SK-N-SH (cell line): ENCODE results near the gene EZR. TPM values are rescaled to one million over a fixed set of nuclear protein-coding genes. Genes with fewer than 3 reads are reported as not detected.
"Not testable (repeated sequence)": the region's sequence is repeated elsewhere in the genome, so short reads cannot be mapped to it uniquely, and the experiment has no call there.

ENCODE experiments used
- CTCF ChIA-PET: fragments of 300-600, 350-600 bp; formaldehyde crosslinking; extraction: SDS; loops from one replicate; lab custom pipeline; 2021; lab: Yijun Ruan, JAX
- POLR2A ChIA-PET: fragments of 350-600 bp; sonication (Branson Sonifier 250); formaldehyde crosslinking; extraction: SDS; loops from one replicate; lab custom pipeline; 2020; ENCODE audit warnings: antibody characterized with exemption, inconsistent platforms; lab: Yijun Ruan, JAX
- DNase-seq: peaks from one replicate; pipeline ENCODE4 v3.0.0; 2012
- H2AFZ ChIP-seq: fragments of 200-600 bp; sonication (generic); 2 replicates; pipeline ENCODE4 v1.8.1; 2016; ENCODE audit warnings: antibody characterized with exemption, mild to moderate bottlenecking, low read depth
- H3F3A ChIP-seq: fragments of 200-600 bp; sonication (generic); replicated peaks from 2 replicates; pipeline ENCODE3; 2016; ENCODE audit warnings: antibody characterized with exemption, mild to moderate bottlenecking; ENCODE audit not compliant: insufficient read depth
- H3K27ac ChIP-seq, 2 experiments: fragments of 200-500 bp in 1 of 2; fragments of 200-600 bp in 1 of 2; sonication (Bioruptor generic) in 1 of 2; sonication (generic), shearing (Covaris generic) in 1 of 2; 2 replicates each; pipeline versions ENCODE4 v1.5.1 to v1.6.1; 2014 to 2016; ENCODE audit warnings: low read depth in 2 of 2, inconsistent platforms in 1 of 2, low read length in 1 of 2, mild to moderate bottlenecking in 1 of 2, mixed read lengths in 1 of 2
- H3K27me3 ChIP-seq: fragments of 200-600 bp; sonication (generic), shearing (Covaris generic); 2 replicates; pipeline ENCODE4 v1.6.1; 2016; ENCODE audit warnings: mixed run types; ENCODE audit not compliant: insufficient read depth
- H3K36me3 ChIP-seq, 2 experiments: fragments of 200-500 bp in 1 of 2; fragments of 200-600 bp in 1 of 2; sonication (Bioruptor generic) in 1 of 2; sonication (generic) in 1 of 2; replicated peaks in 1 of 2; 2 replicates each; pipeline versions ENCODE3 to v1.5.1; 2014 to 2016; ENCODE audit warnings: low read length in 1 of 2, mild to moderate bottlenecking in 1 of 2; ENCODE audit not compliant: insufficient read depth in 2 of 2, control insufficient read depth in 1 of 2
- H3K4me1 ChIP-seq, 2 experiments: fragments of 200-500 bp in 1 of 2; fragments of 200-600 bp in 1 of 2; sonication (Bioruptor generic) in 1 of 2; sonication (generic), shearing (Covaris generic) in 1 of 2; 2 replicates each; pipeline versions ENCODE4 v1.5.1 to v1.6.1; 2014 to 2016; ENCODE audit warnings: low read depth in 1 of 2, low read length in 1 of 2, mixed run types in 1 of 2; ENCODE audit not compliant: insufficient read depth in 2 of 2, control insufficient read depth in 1 of 2
- H3K4me2 ChIP-seq: fragments of 200-600 bp; sonication (generic), shearing (Covaris generic); 2 replicates; pipeline ENCODE4 v1.6.1; 2017; ENCODE audit warnings: mixed run types
- H3K4me3 ChIP-seq, 2 experiments: fragments of 200-500 bp in 1 of 2; fragments of 200-600 bp in 1 of 2; sonication (Bioruptor generic) in 1 of 2; sonication (generic), shearing (Covaris generic) in 1 of 2; 2 replicates each; pipeline versions ENCODE4 v1.5.1 to v1.8.1; 2014 to 2016; ENCODE audit warnings: low read depth in 2 of 2, inconsistent platforms in 1 of 2, low read length in 1 of 2, mild to moderate bottlenecking in 1 of 2, mixed read lengths in 1 of 2, moderate library complexity in 1 of 2
- H3K79me2 ChIP-seq: fragments of 200-600 bp; sonication (generic); 2 replicates; pipeline ENCODE4 v1.8.1; 2017; ENCODE audit warnings: mild to moderate bottlenecking; ENCODE audit not compliant: insufficient read depth
- H3K9ac ChIP-seq: fragments of 200-600 bp; sonication (generic); 2 replicates; pipeline ENCODE4 v1.6.1; 2017; ENCODE audit warnings: mixed run types
- H3K9me2 ChIP-seq: fragments of 200-600 bp; sonication (generic); 2 replicates; pipeline ENCODE4 v1.6.1; 2017; ENCODE audit warnings: mixed run types
- H3K9me3 ChIP-seq: fragments of 200-600 bp; sonication (generic); 2 replicates; pipeline ENCODE4 v1.6.1; 2017; ENCODE audit warnings: mixed run types, mild to moderate bottlenecking, moderate library complexity
- H4K20me1 ChIP-seq: fragments of 200-600 bp; sonication (generic); 2 replicates; pipeline ENCODE4 v1.6.1; 2017; ENCODE audit warnings: mild to moderate bottlenecking, mixed run types; ENCODE audit not compliant: insufficient read depth
- CTCF ChIP-seq: fragments of 200-600 bp; sonication (generic); IDR thresholded peaks from 2 replicates; pipeline ENCODE4 v1.6.1; 2017; ENCODE audit warnings: antibody characterized with exemption, mild to moderate bottlenecking, moderate library complexity
- ELF1 ChIP-seq: IDR thresholded peaks from 2 replicates; pipeline ENCODE4 v1.4.0; 2012
- FOXM1 ChIP-seq: IDR thresholded peaks from 2 replicates; pipeline ENCODE4 v1.4.0; 2012; ENCODE audit warnings: low read depth, mild to moderate bottlenecking
- GABPA ChIP-seq: IDR thresholded peaks from 2 replicates; pipeline ENCODE4 v1.4.0; 2012; ENCODE audit warnings: low read depth, mild to moderate bottlenecking
- MXI1 ChIP-seq: IDR thresholded peaks from 2 replicates; pipeline ENCODE4 v1.6.1; 2012; ENCODE audit warnings: mild to moderate bottlenecking, low read depth, low read length, improper control_type of control experiment
- NRF1 ChIP-seq: IDR thresholded peaks from 2 replicates; pipeline ENCODE4 v1.6.1; 2012; ENCODE audit warnings: low read depth, mild to moderate bottlenecking, low read length
- RAD21 ChIP-seq: IDR thresholded peaks from 2 replicates; pipeline ENCODE4 v1.6.1; 2012; ENCODE audit warnings: mild to moderate bottlenecking, low read length
- RCOR1 ChIP-seq: fragments of 150-350 bp; IDR thresholded peaks from 2 replicates; pipeline ENCODE4 v1.6.1; 2017; ENCODE audit warnings: antibody characterized with exemption, low read length
- REST ChIP-seq: IDR thresholded peaks from 2 replicates; pipeline ENCODE4 v1.6.1; 2012; ENCODE audit warnings: mild to moderate bottlenecking, low read depth, low read length, moderate library complexity
- SMC3 ChIP-seq: IDR thresholded peaks from 2 replicates; pipeline ENCODE4 v1.6.1; 2012; ENCODE audit warnings: low read depth, low read length, improper control_type of control experiment
- YY1 ChIP-seq: IDR thresholded peaks from 2 replicates; pipeline ENCODE4 v1.4.0; 2012; ENCODE audit warnings: low read depth, mild to moderate bottlenecking
- WGBS: methylation state at CpG from one replicate; pipeline ENCODE4 v1.1.6; 2017; ENCODE audit warnings: low lambda C conversion rate; 5-methylcytosine and 5-hydroxymethylcytosine counted together
- polyA plus RNA-seq, 3 experiments: library from polyadenylated mRNA; depleted of rRNA; stranded (reverse); fragments of >200 nt; gene quantifications; 2 replicates each; pipeline ENCODE4 v1.2.3, GENCODE V29; 2012
- TF ChIP-seq, protein P1 (sequence below): IDR thresholded peaks from 2 replicates; pipeline ENCODE4 v1.4.0; 2012; ENCODE audit warnings: low read depth, borderline replicate concordance

Gene EZR
- polyA plus RNA-seq, 1 of the 3 experiments (the other 2 are of a cell fraction) = 92.0 TPM

GRCh38 chr6:158793432-158793831, 25.7 kb downstream of the EZR start:
- Histone ChIP-seq H3F3A (no peaks in the 10 kb centered on the region), H2AFZ (no peak overlapping the region), H3K4me1 (peaks cover 8 to 9% of the 10 kb centered on the region in 2 experiments; a peak in 3 of 4 replicates), H3K4me3 (no peak overlapping the region), H3K79me2 (peaks cover 92% of the 10 kb centered on the region), H3K27ac (no peak overlapping the region), H4K20me1 (peaks cover 40% of the 10 kb centered on the region), H3K36me3 (peaks cover 0 to 4% of the 10 kb centered on the region in 2 experiments), H3K4me2 (no peak overlapping the region), H3K9ac (no peak overlapping the region), H3K9me2 (no peaks in the 10 kb centered on the region), H3K27me3 (no peaks in the 10 kb centered on the region), H3K9me3 (no peaks in the 10 kb centered on the region)
- DNase-seq = peak; percentile 37
- TF ChIP-seq SMC3 = peak; percentile 21; the same call in 1 of the 2 replicates
- TF ChIP-seq RAD21 = peak; percentile 61
- no peak for TF ChIP-seq YY1
- TF ChIP-seq CTCF = peak; percentile 62
- WGBS = 75% methylated on average over 1 of the region's 1 CpG
- ChIA-PET POLR2A (no interaction called here), CTCF (interaction anchor here (1.1 to 1.4 kb wide), 3 partner anchors 87 to 183 kb away, joined by 3 to 5 read pairs (median 3); no protein-coding TSS in a partner anchor)

DNA sequence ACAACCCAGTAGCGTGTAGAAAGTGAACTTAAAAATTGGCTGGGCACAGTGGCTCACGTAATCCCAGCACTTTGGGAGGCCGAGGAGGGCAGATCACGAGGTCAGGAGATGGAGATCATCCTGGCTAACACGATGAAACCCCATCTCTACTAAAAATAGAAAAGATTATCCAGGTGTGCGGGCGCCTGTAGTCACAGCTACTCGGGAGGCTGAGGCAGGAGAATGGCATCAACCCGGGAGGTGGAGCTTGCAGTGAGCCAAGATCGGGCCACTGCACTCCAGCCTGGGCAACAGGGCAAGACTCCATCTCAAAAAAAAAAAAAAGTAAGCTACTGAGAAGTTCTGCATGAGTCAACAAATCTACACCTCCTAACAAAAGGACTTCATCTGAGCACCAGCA, 26.7 kb downstream of the EZR start:
- H3K4me2 ChIP-seq, H3K9ac ChIP-seq, H3K9me2 ChIP-seq, H3K27me3 ChIP-seq, H3F3A ChIP-seq, H3K4me3 ChIP-seq, H3K4me1 ChIP-seq, H3K27ac ChIP-seq, POLR2A ChIA-PET, DNase-seq, H3K36me3 ChIP-seq, H3K9me3 ChIP-seq, H2AFZ ChIP-seq: not testable (repeated sequence)
- WGBS = 88% methylated on average over 10 of the region's 10 CpGs
- CTCF ChIA-PET = interaction anchor here (1.1 to 1.2 kb wide), 2 partner anchors 182 to 184 kb away, joined by 3 read pairs; no protein-coding TSS in a partner anchor
- Histone ChIP-seq H3K79me2 (peaks cover 88% of the 10 kb centered on the region), H4K20me1 (peaks cover 32% of the 10 kb centered on the region)

- Histone ChIP-seq H3K79me2 (peaks cover 77% of the 10 kb centered on the region), H3K4me3 (no peak overlapping the region), H3K27me3 (no peaks in the 10 kb centered on the region), H3K9me3 (no peaks in the 10 kb centered on the region), H3K4me1 (peaks cover 0 to 2% of the 10 kb centered on the region in 2 experiments; a peak in 1 of 4 replicates), H3K27ac (no peak overlapping the region), H3K36me3 (peaks cover 12 to 20% of the 10 kb centered on the region in 2 experiments), H4K20me1 (peaks cover 25% of the 10 kb centered on the region), H3K9ac (no peak overlapping the region), H3F3A (no peaks in the 10 kb centered on the region), H3K4me2 (no peak overlapping the region), H3K9me2 (no peaks in the 10 kb centered on the region), H2AFZ (no peak overlapping the region)
- POLR2A ChIA-PET = no interaction called here
- DNase-seq = no peak
- CTCF ChIA-PET = no interaction called here
- WGBS = 89% methylated on average over 7 of the region's 7 CpGs
- TF ChIP-seq GABPA = no peak
- TF ChIP-seq RCOR1 = no peak
- TF ChIP-seq, protein P1, sequence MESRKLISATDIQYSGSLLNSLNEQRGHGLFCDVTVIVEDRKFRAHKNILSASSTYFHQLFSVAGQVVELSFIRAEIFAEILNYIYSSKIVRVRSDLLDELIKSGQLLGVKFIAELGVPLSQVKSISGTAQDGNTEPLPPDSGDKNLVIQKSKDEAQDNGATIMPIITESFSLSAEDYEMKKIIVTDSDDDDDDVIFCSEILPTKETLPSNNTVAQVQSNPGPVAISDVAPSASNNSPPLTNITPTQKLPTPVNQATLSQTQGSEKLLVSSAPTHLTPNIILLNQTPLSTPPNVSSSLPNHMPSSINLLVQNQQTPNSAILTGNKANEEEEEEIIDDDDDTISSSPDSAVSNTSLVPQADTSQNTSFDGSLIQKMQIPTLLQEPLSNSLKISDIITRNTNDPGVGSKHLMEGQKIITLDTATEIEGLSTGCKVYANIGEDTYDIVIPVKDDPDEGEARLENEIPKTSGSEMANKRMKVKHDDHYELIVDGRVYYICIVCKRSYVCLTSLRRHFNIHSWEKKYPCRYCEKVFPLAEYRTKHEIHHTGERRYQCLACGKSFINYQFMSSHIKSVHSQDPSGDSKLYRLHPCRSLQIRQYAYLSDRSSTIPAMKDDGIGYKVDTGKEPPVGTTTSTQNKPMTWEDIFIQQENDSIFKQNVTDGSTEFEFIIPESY = no peak
- TF ChIP-seq RAD21 = no peak
- no peak for TF ChIP-seq ELF1
- no peak for TF ChIP-seq REST
- no peak for TF ChIP-seq MXI1
- no peak for TF ChIP-seq YY1
- no peak for TF ChIP-seq NRF1
- no peak for TF ChIP-seq FOXM1
Observed at GRCh38 chr6:158791274-158791855, 27.8 kb downstream of the EZR start.
